Left hindlimb (tissue), 1 donor: ENCODE measurements around the gene SH3D19.
"Not testable (repeated sequence)": the region's sequence is repeated elsewhere in the genome, so short reads cannot be mapped to it uniquely, and the experiment has no call there.

Experiments used
- DNase-seq: peaks from one replicate; pipeline ENCODE4 v3.0.0-alpha.2; 2018

SH3D19 gene

DNA sequence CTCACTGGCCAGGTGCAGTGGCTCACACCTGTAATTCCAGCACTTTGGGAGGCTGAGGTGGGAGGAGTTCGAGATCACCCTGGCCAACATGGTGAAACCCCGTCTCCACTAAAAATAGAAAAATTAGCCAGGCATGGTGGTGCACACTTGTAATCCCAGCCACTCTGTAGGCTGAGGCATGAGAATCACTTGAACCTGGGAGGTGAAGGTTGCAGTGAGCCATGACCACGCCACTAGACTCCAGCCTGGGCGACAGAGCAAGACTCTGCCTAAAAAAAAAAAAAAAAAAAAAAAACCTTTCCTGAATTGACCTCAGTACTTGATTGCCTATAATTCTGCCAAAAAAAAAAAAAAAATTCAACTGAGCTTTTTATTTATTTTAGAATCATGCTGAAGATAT is 3.2 kb downstream of the SH3D19 start:
- DNase-seq: not testable (repeated sequence)

DNA sequence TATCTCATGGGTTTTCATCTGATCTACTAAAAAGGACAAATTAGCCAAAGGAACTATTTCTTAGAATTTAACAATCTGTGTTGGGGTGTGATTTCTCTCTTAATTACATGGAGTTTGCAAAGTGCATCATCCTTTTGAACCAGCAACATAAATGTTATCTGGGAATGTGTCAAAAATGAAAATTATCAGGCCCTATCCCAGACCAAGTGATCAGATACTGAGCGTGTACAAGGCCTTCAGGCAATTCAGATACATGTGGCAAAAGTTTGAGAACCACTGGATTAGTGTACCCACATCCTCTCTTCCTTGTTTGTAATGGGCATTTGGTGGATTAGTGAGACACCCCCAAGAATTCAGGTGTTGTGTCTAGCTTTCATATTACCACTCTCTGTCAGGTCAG is 3.8 kb downstream of the SH3D19 start:
- DNase-seq: no peak

DNA sequence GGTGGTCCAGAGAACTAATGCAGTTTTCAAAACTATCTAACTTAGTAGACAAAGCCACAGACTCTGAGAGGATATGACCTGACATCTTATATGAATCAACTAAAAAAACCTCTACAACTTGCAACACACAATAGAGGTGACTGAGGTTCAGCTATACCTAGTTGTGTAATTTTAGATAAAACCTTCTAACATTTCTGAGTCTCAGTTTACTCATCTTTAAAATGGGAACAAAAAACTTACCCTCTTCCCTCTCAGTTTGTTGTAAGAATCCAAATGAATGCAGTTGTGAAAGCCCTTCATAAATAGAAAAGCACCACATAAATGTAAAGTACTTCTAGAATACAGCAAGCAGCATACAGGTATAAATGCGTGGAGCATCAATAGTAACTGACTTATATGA is 5.9 kb downstream of the SH3D19 start:
- DNase-seq: no peak

DNA sequence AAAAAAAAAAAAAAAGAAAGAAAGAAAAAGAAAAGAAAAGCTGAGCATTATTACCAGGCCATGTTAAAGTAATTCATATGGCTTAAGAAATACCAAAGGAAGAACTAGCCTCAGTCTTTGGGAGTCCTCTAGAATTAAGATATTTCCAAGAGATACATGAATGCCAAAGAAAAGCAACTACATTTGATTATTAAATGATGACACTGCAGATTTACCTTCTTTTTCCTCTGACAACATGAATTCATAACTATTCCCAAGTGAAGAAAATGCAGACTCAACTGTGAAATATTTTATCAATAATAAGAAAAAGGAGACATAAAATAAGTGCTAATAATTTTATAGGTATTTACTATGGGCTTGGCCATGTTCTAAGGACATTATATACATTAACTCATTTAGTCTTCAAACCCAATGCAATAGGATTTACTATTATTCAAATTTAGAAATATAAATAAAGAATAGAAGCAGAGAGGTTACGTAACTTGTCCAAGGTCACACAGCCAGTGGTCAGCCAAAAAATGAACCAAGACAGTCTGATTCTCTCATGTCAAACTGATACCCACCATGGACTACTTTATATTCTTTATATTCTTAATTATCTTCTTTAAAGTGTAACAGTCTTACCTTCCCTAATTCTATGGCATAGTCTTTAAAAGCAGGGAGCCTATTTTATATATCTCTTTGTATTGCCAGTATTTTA is 6.9 kb downstream of the SH3D19 start:
- DNase-seq: no peak

GRCh38 chr4:151316645-151317044 is 8.8 kb downstream of the SH3D19 start:
- no peak for DNase-seq

GRCh38 chr4:151315212-151315886 is 10.1 kb downstream of the SH3D19 start:
- no peak for DNase-seq

DNA sequence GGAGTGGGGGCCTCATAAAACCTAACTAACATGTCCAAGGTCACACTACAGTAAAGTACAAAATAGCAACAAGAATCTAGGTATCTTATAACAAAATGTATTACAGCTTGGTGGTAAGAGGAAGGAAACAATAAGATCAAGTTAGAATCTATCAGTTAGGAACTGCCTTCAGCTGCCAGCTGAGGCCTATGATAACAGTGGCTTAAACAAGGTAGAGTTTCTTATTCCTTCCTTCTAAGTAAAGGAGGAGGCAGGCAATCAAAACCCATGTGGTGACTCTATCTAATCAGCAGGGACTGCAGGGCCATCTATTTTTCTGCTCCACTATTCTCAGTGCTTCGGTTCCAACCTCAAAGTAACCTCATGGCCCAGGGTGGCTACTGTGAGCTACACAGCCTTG is 10.9 kb downstream of the SH3D19 start:
- no peak for DNase-seq

DNA sequence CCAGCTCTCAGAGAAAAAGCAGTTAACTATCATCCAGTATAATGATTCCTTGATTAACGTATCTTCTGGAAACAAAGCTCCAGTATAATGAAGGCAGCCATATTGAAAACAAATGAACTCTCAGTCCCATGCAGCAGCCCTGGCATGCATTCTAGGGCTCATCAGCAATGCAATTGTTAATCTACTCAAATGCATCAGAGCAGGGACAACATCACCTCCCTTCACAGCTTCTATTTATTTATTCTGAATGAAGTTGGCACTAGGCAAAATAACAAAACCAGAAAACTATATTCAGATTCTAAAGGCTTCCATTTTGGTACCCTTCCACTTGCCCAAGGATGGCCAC is 11.4 kb downstream of the SH3D19 start:
- no peak for DNase-seq

GRCh38 chr4:151313306-151314009 is 11.9 kb downstream of the SH3D19 start:
- no peak for DNase-seq

DNA sequence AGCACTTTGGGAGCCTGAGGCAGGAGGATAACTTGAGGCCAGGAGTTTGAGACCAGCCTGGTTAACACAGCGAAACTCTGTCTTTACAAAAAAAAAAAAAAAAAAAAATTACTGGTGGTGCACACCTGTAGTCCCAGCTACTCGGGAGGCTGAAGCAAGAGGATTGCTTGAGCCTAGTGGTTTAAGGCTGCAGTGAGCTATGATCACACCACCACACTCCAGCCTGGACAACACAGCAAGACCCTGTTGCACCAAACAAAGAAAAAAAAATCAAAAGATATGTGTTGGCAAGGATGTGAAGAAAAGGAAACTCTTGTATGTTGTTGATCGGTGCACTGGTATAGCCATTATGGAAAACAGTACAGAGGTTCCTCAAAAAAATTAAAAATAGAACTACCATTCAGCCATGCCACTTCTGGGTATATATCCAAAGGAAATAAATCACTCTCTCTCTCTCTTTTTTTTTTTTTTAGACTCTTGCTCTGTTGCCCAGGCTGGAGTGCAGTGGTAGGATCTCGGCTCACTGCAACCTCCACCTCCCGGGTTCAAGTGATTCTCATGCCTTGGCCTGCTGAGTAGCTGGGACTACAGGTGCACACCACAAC is 15.2 kb downstream of the SH3D19 start:
- DNase-seq: no peak

DNA sequence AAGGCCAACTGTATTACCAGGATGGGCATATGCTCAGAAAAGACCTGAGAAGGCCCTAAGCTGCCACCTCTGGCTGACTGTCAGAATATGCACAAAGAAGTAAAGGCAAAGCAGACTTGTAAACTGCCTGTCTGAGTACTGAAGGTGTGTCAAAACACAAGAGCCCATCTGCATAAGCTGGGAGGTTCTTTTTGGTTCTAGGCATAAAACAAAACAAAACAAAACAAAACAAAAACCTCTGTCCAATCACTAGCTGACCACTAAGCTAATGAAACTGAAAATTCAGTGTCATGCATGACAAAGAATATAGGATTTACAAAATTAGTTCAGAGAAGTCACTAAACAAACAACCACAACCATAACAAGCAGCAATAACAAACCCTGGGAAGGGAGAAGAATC is 20.6 kb downstream of the SH3D19 start:
- no peak for DNase-seq

DNA sequence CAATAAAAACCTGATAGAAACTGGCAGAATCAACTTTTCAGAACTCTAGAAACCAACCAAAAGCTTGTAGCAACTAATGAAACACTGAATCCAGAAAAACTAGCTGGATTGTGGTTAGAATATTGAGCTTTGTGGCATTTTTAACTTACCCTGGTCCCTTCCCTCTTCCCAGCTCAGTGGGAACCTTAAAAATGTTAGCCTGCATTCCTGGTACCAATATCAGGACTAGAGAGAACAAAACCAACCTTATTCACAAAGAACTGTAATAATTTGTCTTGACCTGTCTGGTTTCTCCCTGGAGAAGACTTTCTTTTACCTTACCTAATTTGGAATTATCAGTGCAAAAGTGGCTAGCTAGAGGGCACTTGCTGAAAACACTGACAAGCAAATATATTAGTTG is 21.2 kb downstream of the SH3D19 start:
- DNase-seq: no peak

- DNase-seq: no peak
Measured at GRCh38 chr4:151302432-151302831, 23.0 kb downstream of the SH3D19 start.

GRCh38 chr4:151297170-151297569 is 28.2 kb downstream of the SH3D19 start:
- DNase-seq: no peak

- no peak for DNase-seq
Measured at GRCh38 chr4:151296227-151296626, 29.2 kb downstream of the SH3D19 start.

GRCh38 chr4:151294833-151295496 is 30.4 kb downstream of the SH3D19 start:
- DNase-seq: no peak

DNA sequence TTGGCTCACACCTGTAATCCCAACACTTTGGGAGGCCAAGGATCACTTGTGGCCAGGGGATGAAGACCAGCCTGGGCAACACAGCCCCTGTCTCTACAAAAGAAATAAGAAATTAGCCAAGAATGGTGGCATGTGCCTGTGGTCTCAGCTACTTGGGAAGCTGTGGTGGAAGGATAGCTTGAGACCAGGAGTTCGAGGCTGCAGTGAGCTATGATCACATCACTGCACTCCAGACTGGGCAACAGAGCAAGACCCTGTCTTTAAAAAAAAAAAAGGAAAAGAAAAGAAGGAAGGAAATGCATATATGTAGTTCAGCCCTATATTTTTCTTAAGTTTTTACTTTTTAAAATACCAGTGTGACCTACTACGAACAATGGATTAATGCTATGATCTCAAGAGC is 33.4 kb downstream of the SH3D19 start:
- DNase-seq: no peak

DNA sequence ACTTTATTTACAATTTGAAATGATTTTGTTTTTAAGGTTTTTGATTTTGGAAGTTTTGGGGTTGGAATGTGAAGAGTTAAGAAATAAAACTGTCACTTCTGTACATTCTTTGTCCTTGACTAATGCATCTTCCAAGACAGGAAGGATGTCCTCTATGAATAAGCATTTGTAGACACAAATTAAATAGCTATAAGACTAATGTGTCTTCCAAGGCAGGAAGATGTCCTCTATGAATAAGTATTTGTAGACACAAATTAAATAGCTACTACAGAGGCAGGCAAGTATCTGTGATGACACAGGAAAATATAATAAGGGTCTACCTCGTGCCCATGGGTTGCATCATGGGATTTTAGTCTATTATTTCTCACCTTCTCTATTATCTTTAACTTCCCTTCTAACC is 33.9 kb downstream of the SH3D19 start:
- no peak for DNase-seq

- no peak for DNase-seq
Measured at GRCh38 chr4:151287409-151287808, 38.0 kb downstream of the SH3D19 start.

- no peak for DNase-seq
Measured at GRCh38 chr4:151284534-151285245, 40.7 kb downstream of the SH3D19 start.

DNA sequence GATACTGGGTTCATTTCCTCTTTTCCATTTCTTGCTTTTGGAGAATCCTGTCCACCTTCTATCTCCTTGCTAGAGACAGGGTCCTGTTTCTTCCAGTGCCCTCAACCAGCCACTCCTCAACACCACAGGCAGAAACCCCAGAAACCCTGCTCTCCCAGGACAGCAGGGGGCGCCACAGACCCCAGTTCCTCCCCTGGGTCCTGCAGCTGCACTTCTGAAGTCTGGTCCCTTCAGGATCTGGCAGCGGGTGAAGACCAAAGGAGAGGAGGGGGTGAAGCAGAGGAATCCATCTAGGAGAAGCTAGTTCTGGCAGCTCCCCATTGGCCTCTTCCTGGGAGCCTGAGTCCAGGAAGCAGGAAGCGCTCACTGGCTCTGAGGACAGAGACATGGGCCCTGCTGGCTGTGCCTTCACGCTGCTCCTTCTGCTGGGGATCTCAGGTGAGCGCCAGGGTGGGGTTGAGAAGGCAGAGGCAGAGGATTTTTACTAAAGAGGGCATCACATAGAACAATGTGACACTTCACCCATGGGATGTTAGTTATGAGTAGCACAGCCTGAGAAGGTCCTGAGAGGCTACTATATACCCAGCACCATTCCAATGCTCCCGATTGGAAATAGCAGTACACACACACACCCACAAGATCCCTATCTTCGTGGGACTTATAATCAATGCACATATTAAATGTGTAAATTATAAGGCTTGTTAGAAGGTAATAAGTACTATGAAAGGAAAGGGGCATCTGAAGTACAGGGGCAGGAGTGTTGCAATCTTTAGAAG is 48.4 kb downstream of the SH3D19 start, which contains the start of gene PRSS48:
PRSS48 (plus strand) TSS at position 375 of the 776 bp plus-strand sequence; CDS start at position 387, 12 bp downstream.
- DNase-seq: no peak

DNA sequence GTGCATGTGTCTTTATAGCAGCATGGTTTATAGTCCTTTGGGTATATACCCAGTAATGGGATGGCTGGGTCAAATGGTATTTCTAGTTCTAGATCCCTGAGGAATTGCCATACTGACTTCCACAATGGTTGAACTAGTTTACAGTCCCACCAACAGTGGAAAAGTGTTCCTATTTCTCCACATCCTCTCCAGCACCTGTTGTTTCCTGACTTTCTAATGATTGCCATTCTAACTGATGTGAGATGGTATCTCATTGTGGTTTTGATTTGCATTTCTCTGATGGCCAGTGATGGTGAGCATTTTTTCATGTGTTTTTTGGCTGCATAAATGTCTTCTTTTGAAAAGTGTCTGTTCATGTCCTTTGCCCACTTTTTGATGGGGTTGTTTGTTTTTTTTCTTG is 56.5 kb downstream of the SH3D19 start:
- DNase-seq: not testable (repeated sequence)
